ENCODE data around the gene DUSP3.

- no peak for TF ChIP-seq CTCF (CRISPR knock-in tag; IDR thresholded peaks at IDR 0.05)
- TF ChIP-seq ZBTB26 (CRISPR knock-in tag; IDR thresholded peaks at IDR 0.05; ENCODE audit: borderline replicate concordance): no peak
- no peak for TF ChIP-seq ZNF687 (CRISPR knock-in tag; IDR thresholded peaks at IDR 0.05)
- TF ChIP-seq CEBPB (IDR thresholded peaks at IDR 0.05; ENCODE audit: borderline replicate concordance, low read depth, low read length): no peak
- no peak for TF ChIP-seq SSRP1 (CRISPR knock-in tag; IDR thresholded peaks at IDR 0.05)
- TF ChIP-seq SRF (IDR thresholded peaks at IDR 0.05; ENCODE audit: low read depth, low read length): no peak
- no peak for TF ChIP-seq ELF4 (CRISPR knock-in tag; IDR thresholded peaks at IDR 0.05; ENCODE audit: borderline replicate concordance)
- TF ChIP-seq CHD2 (IDR thresholded peaks at IDR 0.05; ENCODE audit: low read depth, low read length): no peak
- no peak for TF ChIP-seq FOXK2 (IDR thresholded peaks at IDR 0.05)
- TF ChIP-seq YY1 (IDR thresholded peaks at IDR 0.05; ENCODE audit: insufficient read depth, insufficient replicate concordance, low read depth, low read length): no peak
- no peak for TF ChIP-seq SIN3B (IDR thresholded peaks at IDR 0.05; ENCODE audit: low read length)
- no peak for TF ChIP-seq ZNF274 (CRISPR knock-in tag; IDR thresholded peaks at IDR 0.05)
- no peak for TF ChIP-seq TFDP2 (CRISPR knock-in tag; IDR thresholded peaks at IDR 0.05)
Measured at GRCh38 chr17:43816336-43817320, 37.9 kb upstream of the DUSP3 start.
